Spleen (tissue), 7 donors: ENCODE results near the gene GCSH.

Source experiments
- CTCF ChIP-seq, 11 experiments: fragments of 200-600 bp in 7 of 11; fragments of 450-650 bp in 4 of 11; sonication (generic) in 4 of 11; IDR thresholded peaks in 8 of 11; conservative IDR thresholded peaks in 3 of 11; 1 replicate in 7 of 11; 2 replicates in 4 of 11; pipeline versions ENCODE4 v1.4.0 to v1.8.0; 2016 to 2021; ENCODE audit warnings: antibody characterized with exemption in 11 of 11, inconsistent platforms in 4 of 11, mild to moderate bottlenecking in 1 of 11
- POLR2A ChIP-seq, 3 donors: fragments of 450-650 bp; IDR thresholded peaks; one replicate each; pipeline ENCODE4 v1.5.1; 2017; ENCODE audit warnings: antibody characterized with exemption in 3 of 3, mild to moderate bottlenecking in 1 of 3
- POLR2AphosphoS5 ChIP-seq, 3 donors: sonication (generic); formaldehyde crosslinking; IDR thresholded peaks; one replicate each; pipeline ENCODE4 v1.5.1; 2017; ENCODE audit warnings: antibody characterized with exemption in 3 of 3
- donor health status: DM: no; HTN: no; CAD: no; lungs with moderate emphysema.
- donor health status: DM: no; HTN: no; CAD: no.
- donor health status: DM: no; HTN: no; CAD: no.

GRCh38 chr16:81096715-81097208 lies 567 bp upstream of the GCSH start:
- TF ChIP-seq CTCF (IDR thresholded peaks at IDR 0.05 in 8 of 11, conservative IDR thresholded peaks at IDR 0.05 in 3 of 11) (no peak), POLR2A (IDR thresholded peaks at IDR 0.05) (no peak), POLR2AphosphoS5 (IDR thresholded peaks at IDR 0.05) (no peak)
